ENCODE data around the gene KLHL3.

KLHL3 gene

GRCh38 chr5:137705106-137705505 lies 30.8 kb downstream of the KLHL3 start:
- DNase-seq: no peak

GRCh38 chr5:137703565-137703964 lies 32.3 kb downstream of the KLHL3 start:
- DNase-seq: no peak

GRCh38 chr5:137700282-137700680 lies 35.6 kb downstream of the KLHL3 start:
- DNase-seq: no peak

GRCh38 chr5:137699336-137700281 lies 36.3 kb downstream of the KLHL3 start:
- DNase-seq: no peak

GRCh38 chr5:137696481-137696880 lies 39.4 kb downstream of the KLHL3 start:
- no peak for DNase-seq

- no peak for DNase-seq
These were observed 40.0 kb downstream of the KLHL3 start for GRCh38 chr5:137695651-137696428.

- DNase-seq: no peak
These were observed 41.8 kb downstream of the KLHL3 start for GRCh38 chr5:137693951-137694721.

- no peak for DNase-seq
These were observed 42.5 kb downstream of the KLHL3 start for GRCh38 chr5:137693307-137693950.

- DNase-seq: no peak
These were observed 46.6 kb downstream of the KLHL3 start for GRCh38 chr5:137689306-137689705.

- no peak for DNase-seq
These were observed 47.6 kb downstream of the KLHL3 start for GRCh38 chr5:137688210-137688840.

- no peak for DNase-seq
These were observed 51.1 kb downstream of the KLHL3 start for GRCh38 chr5:137684761-137685160.

GRCh38 chr5:137681191-137681590 lies 54.7 kb downstream of the KLHL3 start:
- DNase-seq: no peak

- no peak for DNase-seq
These were observed 56.0 kb downstream of the KLHL3 start for GRCh38 chr5:137679910-137680309.

- no peak for DNase-seq
These were observed 56.7 kb downstream of the KLHL3 start for GRCh38 chr5:137679195-137679594.

GRCh38 chr5:137672881-137673280 lies 63.0 kb downstream of the KLHL3 start:
- DNase-seq: no peak

- no peak for DNase-seq
These were observed 63.9 kb downstream of the KLHL3 start for GRCh38 chr5:137672001-137672400.

- no peak for DNase-seq
These were observed 66.1 kb downstream of the KLHL3 start for GRCh38 chr5:137669811-137670210.

- DNase-seq: no peak
These were observed 67.3 kb downstream of the KLHL3 start for GRCh38 chr5:137668637-137669036.

- DNase-seq: no peak
These were observed 68.5 kb downstream of the KLHL3 start for GRCh38 chr5:137667341-137667740.

GRCh38 chr5:137666901-137667300 lies 69.0 kb downstream of the KLHL3 start:
- DNase-seq: no peak

GRCh38 chr5:137666461-137666850 lies 69.4 kb downstream of the KLHL3 start:
- no peak for DNase-seq

Measured in NK-92 treated with Interleukin-12 subunit alpha and Interleukin-12 subunit beta, amount 100 ng/mL, for 24 hours (cell line).